Vagina (tissue), 2 donors: Measurements from ENCODE around the gene TENT5C.

Experiments used
- POLR2A ChIP-seq, 2 donors: fragments of 450-650 bp; IDR thresholded peaks; one replicate each; pipeline ENCODE4 v1.6.1; 2017; ENCODE audit warnings: antibody characterized with exemption in 2 of 2, mild to moderate bottlenecking in 2 of 2, moderate library complexity in 2 of 2
- POLR2AphosphoS5 ChIP-seq, 2 donors: sonication (generic); formaldehyde crosslinking; IDR thresholded peaks; one replicate each; pipeline ENCODE4 v1.9.0; 2017; ENCODE audit warnings: antibody characterized with exemption in 2 of 2, mild to moderate bottlenecking in 2 of 2, low read depth in 1 of 2; ENCODE audit not compliant: insufficient read depth in 1 of 2
- TF ChIP-seq, protein P1 (sequence below), 3 experiments: fragments of 450-650 bp in 2 of 3; fragments of 200-600 bp in 1 of 3; sonication (generic) in 1 of 3; IDR thresholded peaks; one replicate each; pipeline ENCODE4 v1.5.1; 2017 to 2019; ENCODE audit warnings: antibody characterized with exemption in 3 of 3, mild to moderate bottlenecking in 2 of 3, moderate library complexity in 2 of 3

- TF ChIP-seq, protein P1, sequence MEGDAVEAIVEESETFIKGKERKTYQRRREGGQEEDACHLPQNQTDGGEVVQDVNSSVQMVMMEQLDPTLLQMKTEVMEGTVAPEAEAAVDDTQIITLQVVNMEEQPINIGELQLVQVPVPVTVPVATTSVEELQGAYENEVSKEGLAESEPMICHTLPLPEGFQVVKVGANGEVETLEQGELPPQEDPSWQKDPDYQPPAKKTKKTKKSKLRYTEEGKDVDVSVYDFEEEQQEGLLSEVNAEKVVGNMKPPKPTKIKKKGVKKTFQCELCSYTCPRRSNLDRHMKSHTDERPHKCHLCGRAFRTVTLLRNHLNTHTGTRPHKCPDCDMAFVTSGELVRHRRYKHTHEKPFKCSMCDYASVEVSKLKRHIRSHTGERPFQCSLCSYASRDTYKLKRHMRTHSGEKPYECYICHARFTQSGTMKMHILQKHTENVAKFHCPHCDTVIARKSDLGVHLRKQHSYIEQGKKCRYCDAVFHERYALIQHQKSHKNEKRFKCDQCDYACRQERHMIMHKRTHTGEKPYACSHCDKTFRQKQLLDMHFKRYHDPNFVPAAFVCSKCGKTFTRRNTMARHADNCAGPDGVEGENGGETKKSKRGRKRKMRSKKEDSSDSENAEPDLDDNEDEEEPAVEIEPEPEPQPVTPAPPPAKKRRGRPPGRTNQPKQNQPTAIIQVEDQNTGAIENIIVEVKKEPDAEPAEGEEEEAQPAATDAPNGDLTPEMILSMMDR (IDR thresholded peaks at IDR 0.05): no peak
- TF ChIP-seq POLR2AphosphoS5 (IDR thresholded peaks at IDR 0.05; ENCODE audit: insufficient read depth in 1 of 2, low read depth in 1 of 2) (no peak), POLR2A (IDR thresholded peaks at IDR 0.05) (no peak)
Observed at GRCh38 chr1:117587499-117588356, 18.1 kb upstream of the TENT5C start.
